SH-SY5Y (cell line): ENCODE results near the gene PRKCH.

Source experiments
- GATA2 ChIP-seq: IDR thresholded peaks from 2 replicates; pipeline ENCODE4 v1.6.1; 2011; ENCODE audit warnings: mild to moderate bottlenecking, low read depth, low read length
- GATA3 ChIP-seq: IDR thresholded peaks from 2 replicates; pipeline ENCODE4 v1.6.1; 2011; ENCODE audit warnings: low read depth, mild to moderate bottlenecking, low read length, moderate library complexity

DNA sequence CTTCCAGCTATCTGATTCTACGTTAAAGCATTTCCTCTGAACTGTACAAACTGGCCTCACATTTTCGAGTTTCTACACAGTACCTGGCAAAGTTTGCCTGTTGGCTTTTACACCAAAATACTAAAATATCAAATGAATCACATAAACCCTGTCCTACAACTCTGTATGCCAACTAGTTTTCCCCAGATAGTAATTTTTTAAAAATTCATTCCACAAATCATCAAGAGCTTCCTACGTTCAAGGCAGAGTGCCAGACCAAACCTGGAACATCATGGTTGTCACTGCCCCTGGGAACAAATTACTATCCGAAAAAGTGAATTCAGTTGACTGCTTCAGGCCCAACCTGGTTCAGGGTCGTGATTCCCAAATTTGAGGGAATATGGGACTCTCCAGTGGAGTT is 42.3 kb upstream of the PRKCH start:
- TF ChIP-seq GATA2 = no peak
- no peak for TF ChIP-seq GATA3
